Thyroid gland (tissue), 4 donors: Measurements from ENCODE around the gene DNM1L.

ENCODE experiments used
- POLR2A ChIP-seq, 2 donors: fragments of 450-650 bp; IDR thresholded peaks; one replicate each; pipeline ENCODE4 v1.6.1; 2017; ENCODE audit warnings: antibody characterized with exemption in 2 of 2, mild to moderate bottlenecking in 2 of 2, moderate library complexity in 1 of 2
- TF ChIP-seq, protein P1 (sequence below), 6 experiments: fragments of 200-600 bp in 3 of 6; fragments of 450-650 bp in 3 of 6; sonication (generic) in 3 of 6; IDR thresholded peaks; one replicate each; pipeline ENCODE4 v1.5.1; 2016 to 2019; ENCODE audit warnings: antibody characterized with exemption in 6 of 6, mild to moderate bottlenecking in 2 of 6, inconsistent platforms in 1 of 6, moderate library complexity in 1 of 6

- TF ChIP-seq, protein P1, sequence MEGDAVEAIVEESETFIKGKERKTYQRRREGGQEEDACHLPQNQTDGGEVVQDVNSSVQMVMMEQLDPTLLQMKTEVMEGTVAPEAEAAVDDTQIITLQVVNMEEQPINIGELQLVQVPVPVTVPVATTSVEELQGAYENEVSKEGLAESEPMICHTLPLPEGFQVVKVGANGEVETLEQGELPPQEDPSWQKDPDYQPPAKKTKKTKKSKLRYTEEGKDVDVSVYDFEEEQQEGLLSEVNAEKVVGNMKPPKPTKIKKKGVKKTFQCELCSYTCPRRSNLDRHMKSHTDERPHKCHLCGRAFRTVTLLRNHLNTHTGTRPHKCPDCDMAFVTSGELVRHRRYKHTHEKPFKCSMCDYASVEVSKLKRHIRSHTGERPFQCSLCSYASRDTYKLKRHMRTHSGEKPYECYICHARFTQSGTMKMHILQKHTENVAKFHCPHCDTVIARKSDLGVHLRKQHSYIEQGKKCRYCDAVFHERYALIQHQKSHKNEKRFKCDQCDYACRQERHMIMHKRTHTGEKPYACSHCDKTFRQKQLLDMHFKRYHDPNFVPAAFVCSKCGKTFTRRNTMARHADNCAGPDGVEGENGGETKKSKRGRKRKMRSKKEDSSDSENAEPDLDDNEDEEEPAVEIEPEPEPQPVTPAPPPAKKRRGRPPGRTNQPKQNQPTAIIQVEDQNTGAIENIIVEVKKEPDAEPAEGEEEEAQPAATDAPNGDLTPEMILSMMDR (IDR thresholded peaks at IDR 0.05), result peak in 1 of 6 experiments; percentile 10
- peak in 1 of 2 donors; percentile 88 for TF ChIP-seq POLR2A (IDR thresholded peaks at IDR 0.05)
Measured at GRCh38 chr12:32679091-32679919, at the start of gene DNM1L.
